Head of caudate nucleus (tissue), 42 donors: Measurements from ENCODE around the gene ATP6V0C.

Experiments
- DNase-seq, 42 donors: peaks; one replicate each; pipeline versions ENCODE4 v3.0.0 to v3.0.0-alpha.2; 2020 to 2021; ENCODE audit warnings: mixed read lengths in 7 of 42
- intact Hi-C: fragments of 100-400 bp; cut with DNase I; formaldehyde crosslinking; loops from one replicate; pipeline ENCODE4 v1.15.0; 2022

The ATP6V0C gene

GRCh38 chr16:2486645-2487516 lies 26.9 kb upstream of the ATP6V0C start:
- intact Hi-C loops, result no loop called here
- peak in 40 of 42 donors; percentile 41 to 83 (median 66) for DNase-seq

DNA sequence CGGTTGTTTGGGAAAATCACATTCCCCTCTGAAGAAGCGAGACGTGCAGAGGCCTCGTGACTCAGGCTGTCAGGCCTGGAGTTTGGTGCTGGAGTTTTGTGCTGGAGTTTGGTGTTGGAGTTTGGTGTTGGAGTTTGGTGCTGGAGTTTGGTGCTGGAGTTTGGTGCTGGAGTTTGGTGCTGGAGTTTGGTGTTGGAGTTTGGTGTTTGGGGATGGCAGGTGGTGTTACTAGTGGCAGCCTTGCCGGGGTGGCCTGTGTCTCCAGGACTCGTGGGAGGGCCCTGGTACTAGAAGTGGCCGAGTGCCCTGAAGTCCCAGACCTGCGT lies 26.3 kb upstream of the ATP6V0C start:
- intact Hi-C loops, result no loop called here
- DNase-seq, result peak in 1 of 42 donors; percentile 31

- DNase-seq, result peak in 1 of 42 donors; percentile 27
These were observed 25.7 kb upstream of the ATP6V0C start for GRCh38 chr16:2487903-2488531.

GRCh38 chr16:2489581-2489980 lies 24.2 kb upstream of the ATP6V0C start:
- intact Hi-C loops, result no loop called here
- DNase-seq, result no peak

More at GRCh38 chr16:2487903-2488531, 25.7 kb upstream of the ATP6V0C start:
- intact Hi-C loops, result no loop called here

- DNase-seq, result peak in 7 of 42 donors; percentile 49 to 75 (median 65)
- intact Hi-C loops, result no loop called here
These were observed 23.3 kb upstream of the ATP6V0C start for GRCh38 chr16:2490190-2491105.

DNA sequence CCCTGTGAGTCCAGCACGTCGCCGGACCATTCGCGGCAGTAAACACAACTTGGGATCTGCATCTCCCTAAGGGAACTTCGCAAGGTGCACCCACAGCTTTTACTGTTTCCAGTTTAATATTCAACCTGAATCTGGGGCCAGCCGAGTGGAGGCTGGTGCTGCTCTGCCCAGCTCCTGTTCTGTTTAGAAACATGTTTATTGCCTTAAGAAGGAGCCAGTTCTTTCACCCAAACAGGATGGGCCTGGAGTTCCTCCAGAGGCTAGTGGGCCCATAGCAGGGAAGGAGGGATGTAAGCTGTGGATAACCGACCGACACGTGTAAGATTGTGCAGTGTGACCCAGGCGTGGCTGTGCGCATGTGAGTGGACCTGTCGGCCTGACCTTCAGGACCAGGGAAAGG lies 21.5 kb upstream of the ATP6V0C start:
- no peak for DNase-seq
- intact Hi-C loops, result no loop called here

GRCh38 chr16:2493605-2494004 lies 20.1 kb upstream of the ATP6V0C start:
- no peak for DNase-seq
- intact Hi-C loops, result no loop called here

GRCh38 chr16:2494616-2495015 lies 19.1 kb upstream of the ATP6V0C start:
- DNase-seq, result no peak
- intact Hi-C loops, result no loop called here

- DNase-seq, result peak in 3 of 42 donors; percentile 46 to 72 (median 58)
- intact Hi-C loops, result no loop called here
These were observed 18.7 kb upstream of the ATP6V0C start for GRCh38 chr16:2495041-2495440.

GRCh38 chr16:2496223-2497115 lies 17.3 kb upstream of the ATP6V0C start:
- no peak for DNase-seq
- intact Hi-C loops, result no loop called here

- DNase-seq, result peak in 1 of 42 donors; percentile 13
- intact Hi-C loops, result no loop called here
These were observed 16.6 kb upstream of the ATP6V0C start for GRCh38 chr16:2497116-2497630.

DNA sequence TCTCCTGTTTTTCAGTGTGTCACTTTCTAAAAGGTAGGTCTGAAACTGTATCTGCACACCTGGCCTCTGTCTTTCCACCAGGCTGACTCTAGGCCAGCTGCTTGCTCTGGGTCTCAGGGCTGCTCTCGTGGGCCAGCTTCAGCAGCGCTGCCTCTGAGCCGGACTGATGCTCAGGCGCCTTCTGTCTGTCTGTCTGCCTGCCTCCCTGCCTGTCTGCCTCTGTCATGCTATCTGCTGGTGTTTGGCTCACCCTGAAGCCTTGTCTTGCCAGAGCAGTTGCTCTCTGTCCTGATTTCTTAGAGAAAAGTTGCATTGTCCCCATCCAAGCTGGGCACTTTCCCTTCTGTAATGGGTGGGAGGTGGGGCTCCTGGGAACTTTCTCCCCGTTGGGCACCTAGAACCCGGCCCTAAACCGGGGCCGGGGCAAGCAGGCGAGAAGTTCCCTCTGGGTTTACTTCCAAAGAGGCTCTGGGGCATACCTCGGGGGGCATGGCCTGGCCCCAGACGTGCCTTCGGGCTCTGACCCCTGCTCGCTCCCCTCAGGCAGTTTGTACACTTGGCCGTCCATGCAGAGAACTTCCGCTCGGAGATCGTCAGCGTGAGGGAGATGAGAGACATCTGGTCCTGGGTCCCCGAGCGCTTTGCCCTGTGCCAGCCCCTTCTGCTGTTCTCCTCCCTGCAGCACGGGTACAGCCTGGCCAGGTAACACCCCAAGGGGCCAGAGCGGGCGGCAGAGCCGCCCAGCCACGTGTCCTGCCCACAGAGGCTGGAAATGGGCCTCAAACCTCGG lies 15.9 kb upstream of the ATP6V0C start:
- DNase-seq, result no peak

GRCh38 chr16:2498531-2499253 lies 15.1 kb upstream of the ATP6V0C start:
- intact Hi-C loops, result no loop called here
- DNase-seq, result no peak

More for the DNA sequence above, 15.9 kb upstream of the ATP6V0C start:
- intact Hi-C loops, result no loop called here

GRCh38 chr16:2499454-2499853 lies 14.3 kb upstream of the ATP6V0C start:
- intact Hi-C loops, result no loop called here
- no peak for DNase-seq

DNA sequence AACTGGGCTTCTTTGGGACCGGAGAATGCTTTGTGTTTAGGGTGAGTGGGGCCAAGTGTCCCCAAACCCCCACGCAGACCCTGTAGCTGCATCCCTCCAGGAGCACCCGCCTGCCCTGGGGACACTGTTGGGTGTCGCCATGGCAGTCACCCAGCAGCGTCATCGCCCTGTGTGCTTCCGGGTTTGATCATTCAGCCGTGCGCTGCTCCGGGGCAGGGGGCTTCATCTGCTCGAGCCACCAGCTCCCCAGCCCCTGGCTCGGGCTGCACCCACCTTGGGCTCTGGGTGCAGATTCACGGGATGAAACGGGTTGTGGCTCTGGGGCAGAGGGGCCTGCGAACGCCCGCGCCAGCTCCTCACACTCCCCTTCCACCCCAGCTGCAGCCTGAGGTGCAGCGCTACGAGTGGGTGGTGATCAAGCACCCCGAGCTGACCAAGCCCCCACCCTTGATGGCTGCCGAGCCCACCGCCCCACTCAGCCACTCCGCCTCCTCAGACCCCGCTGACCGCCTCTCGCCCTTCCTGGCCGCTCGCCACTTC lies 13.8 kb upstream of the ATP6V0C start:
- intact Hi-C loops, result loop anchor here (5.0 to 10.0 kb wide), 2 partner anchors 75 to 158 kb away; partner anchors contain the start of genes ABCA3 and CCNF
- no peak for DNase-seq

GRCh38 chr16:2500430-2500917 lies 13.3 kb upstream of the ATP6V0C start:
- intact Hi-C loops, result loop anchor here (5.0 to 10.0 kb wide), 2 partner anchors 76 to 158 kb away; partner anchors contain the start of genes ABCA3 and CCNF
- no peak for DNase-seq
